Testis (tissue), 2 donors: Measurements from ENCODE around the gene HPCA.

Experiments used
- POLR2A ChIP-seq: fragments of 450-650 bp; IDR thresholded peaks from one replicate; pipeline ENCODE4 v1.6.1; 2017; ENCODE audit warnings: antibody characterized with exemption, mild to moderate bottlenecking, moderate library complexity
- TF ChIP-seq, protein P1 (sequence below), 3 experiments: fragments of 450-650 bp in 2 of 3; fragments of 200-600 bp in 1 of 3; sonication (generic) in 1 of 3; IDR thresholded peaks; one replicate each; pipeline ENCODE4 v1.5.1; 2016 to 2019; ENCODE audit warnings: antibody characterized with exemption in 3 of 3, mild to moderate bottlenecking in 2 of 3, moderate library complexity in 1 of 3

DNA sequence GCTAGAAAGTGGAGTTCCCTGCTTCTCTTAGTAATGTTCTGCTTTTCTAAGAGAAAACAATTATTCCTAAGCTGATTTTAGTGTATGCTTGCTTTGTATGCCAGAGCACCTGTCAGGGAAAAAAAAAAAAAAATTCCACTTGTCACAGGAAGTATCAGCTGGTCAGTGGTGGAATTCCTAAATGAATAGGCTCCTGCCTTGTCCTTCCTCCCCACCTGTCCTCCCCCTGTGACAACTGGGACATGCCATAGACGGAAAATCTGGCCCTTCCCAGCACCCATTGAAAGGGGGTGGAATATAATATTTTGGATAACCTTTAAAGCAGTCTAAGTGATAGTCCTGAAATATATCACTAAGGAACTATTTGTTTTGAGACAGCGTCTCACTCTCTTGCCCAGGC lies 26.4 kb upstream of the HPCA start:
- TF ChIP-seq, protein P1, sequence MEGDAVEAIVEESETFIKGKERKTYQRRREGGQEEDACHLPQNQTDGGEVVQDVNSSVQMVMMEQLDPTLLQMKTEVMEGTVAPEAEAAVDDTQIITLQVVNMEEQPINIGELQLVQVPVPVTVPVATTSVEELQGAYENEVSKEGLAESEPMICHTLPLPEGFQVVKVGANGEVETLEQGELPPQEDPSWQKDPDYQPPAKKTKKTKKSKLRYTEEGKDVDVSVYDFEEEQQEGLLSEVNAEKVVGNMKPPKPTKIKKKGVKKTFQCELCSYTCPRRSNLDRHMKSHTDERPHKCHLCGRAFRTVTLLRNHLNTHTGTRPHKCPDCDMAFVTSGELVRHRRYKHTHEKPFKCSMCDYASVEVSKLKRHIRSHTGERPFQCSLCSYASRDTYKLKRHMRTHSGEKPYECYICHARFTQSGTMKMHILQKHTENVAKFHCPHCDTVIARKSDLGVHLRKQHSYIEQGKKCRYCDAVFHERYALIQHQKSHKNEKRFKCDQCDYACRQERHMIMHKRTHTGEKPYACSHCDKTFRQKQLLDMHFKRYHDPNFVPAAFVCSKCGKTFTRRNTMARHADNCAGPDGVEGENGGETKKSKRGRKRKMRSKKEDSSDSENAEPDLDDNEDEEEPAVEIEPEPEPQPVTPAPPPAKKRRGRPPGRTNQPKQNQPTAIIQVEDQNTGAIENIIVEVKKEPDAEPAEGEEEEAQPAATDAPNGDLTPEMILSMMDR (IDR thresholded peaks at IDR 0.05): no peak
- TF ChIP-seq POLR2A: no peak
